ENCODE results near the gene PDZD8.

DNA sequence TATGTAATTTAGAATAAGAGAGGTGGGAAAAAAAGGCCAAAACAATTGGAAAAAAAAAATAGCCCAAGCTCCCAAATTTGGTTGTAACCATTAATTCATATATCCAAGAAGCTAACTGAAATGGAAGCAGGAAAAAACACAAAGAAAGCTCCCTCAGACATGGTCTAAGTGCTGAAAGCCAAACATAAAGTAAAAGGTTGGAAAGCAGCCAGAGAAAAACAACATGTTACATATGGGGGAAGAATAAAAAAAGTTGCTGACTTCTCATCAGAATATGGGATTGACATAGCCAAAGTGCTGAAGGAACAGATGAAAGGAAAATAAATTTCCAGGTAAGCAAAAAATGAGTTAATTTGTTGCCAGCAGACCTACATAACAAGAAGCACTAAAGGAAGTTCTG lies 40.3 kb downstream of the PDZD8 start:
- TF ChIP-seq GATA2 (IDR thresholded peaks at IDR 0.05; ENCODE audit: low read depth, low read length) (no peak), GATA3 (IDR thresholded peaks at IDR 0.05; ENCODE audit: low read depth, low read length) (no peak)
